GM21515 (cell line): ENCODE results near the gene CBFA2T3.

Experiments used
- ATAC-seq: cut with Tn5 transposase; IDR thresholded peaks from one replicate; pipeline ENCODE4 v1.9.1; 2021; ENCODE audit not compliant: unreplicated experiment

CBFA2T3 gene

DNA sequence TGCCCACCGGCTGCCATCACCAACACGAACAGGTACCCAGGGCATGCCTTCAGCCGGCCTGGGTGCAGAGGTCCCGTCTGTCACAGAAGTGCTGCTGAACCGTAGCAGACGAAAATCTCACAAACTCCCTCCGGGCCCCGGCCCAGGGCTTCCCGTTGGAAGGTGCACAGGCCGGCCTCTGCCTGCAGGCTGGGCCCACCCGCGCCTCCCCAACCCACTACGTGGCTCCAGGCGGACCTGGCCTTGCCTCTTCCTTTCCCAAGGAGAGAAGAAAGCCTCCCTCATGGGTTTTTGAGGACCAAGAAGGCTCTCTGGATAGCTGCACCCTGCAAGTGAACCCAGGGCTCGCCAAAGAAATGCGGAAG, 65.1 kb downstream of the CBFA2T3 start:
- ATAC-seq = no peak

DNA sequence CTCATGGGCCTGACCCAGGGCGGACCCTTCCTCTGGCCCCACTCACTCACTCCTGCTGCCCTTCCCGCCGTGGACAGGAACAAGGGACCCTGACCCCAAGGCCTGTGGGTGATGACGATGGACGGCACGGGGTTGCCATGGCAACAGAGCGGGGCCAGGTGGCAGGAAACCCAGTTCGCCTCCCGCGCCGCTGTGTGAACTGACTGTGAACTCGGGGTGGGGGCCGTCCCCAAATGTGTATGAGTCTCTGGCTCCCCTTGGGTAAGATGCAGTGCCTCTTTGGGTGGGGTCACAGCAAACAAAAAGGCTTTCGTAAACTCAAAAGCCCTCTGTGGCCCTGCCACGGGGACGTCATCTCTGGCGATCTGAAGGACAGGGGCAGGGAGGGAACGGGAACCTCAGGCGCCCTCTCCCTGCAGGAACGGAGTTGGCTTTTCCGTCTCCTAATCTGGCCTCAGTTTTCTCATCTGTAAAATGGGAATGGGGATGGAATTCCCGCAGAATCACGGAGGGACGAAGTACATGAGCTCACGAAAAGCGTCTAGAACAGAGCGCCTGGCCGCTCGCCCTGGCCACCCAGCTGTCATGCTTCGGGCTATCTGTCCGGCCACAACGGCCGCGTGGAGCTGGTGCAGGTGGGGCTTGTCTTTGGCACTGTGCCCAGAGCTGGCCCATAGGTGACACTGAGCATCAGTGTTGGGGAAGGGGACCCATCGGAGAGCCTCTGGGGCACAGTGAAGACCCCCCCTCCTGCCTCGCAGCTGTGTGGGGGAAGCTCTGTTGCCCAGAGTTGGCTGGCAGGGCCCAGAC, 65.7 kb downstream of the CBFA2T3 start:
- no peak for ATAC-seq

DNA sequence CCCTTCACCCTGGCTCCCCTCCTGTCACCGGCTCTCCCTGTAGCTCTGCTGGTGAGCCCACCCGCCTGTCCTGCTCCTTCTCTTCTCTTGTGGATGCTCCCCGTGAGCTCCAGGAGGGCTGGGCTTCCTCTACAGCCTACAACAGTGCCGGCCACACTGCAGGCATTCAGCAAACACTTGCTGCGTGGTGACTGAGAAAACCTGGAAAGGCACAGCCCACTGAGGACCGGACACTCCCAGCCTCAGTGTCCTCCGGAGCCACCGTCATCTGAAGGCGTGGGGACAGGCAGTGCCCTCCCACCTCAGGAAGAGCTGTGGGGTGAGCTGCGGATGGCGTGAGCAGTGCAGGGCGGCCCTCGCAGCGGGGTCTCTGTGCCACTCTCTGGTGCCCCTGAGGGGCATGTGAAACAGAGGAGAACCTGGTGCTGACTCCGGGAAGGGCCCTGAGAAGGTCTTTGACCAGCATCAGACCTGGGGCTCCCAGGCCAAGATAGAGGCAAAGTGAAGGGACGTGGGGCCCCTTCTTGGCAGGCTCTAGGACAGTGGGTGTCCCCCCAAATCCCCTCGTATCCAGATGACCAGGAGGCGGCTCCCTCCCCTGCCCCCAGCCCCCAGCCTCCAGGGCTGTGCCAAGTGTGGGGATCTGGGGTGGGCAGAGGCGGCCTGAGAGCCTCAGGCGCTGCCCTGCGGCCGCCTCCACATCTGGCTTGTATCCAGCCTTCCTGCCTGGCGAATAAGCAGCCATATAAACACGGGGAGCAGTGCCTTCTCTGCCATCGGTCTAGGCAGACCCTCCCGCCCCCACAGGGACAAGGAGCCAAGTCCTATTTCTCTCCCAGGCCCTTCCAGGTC, 66.5 kb downstream of the CBFA2T3 start:
- no peak for ATAC-seq

DNA sequence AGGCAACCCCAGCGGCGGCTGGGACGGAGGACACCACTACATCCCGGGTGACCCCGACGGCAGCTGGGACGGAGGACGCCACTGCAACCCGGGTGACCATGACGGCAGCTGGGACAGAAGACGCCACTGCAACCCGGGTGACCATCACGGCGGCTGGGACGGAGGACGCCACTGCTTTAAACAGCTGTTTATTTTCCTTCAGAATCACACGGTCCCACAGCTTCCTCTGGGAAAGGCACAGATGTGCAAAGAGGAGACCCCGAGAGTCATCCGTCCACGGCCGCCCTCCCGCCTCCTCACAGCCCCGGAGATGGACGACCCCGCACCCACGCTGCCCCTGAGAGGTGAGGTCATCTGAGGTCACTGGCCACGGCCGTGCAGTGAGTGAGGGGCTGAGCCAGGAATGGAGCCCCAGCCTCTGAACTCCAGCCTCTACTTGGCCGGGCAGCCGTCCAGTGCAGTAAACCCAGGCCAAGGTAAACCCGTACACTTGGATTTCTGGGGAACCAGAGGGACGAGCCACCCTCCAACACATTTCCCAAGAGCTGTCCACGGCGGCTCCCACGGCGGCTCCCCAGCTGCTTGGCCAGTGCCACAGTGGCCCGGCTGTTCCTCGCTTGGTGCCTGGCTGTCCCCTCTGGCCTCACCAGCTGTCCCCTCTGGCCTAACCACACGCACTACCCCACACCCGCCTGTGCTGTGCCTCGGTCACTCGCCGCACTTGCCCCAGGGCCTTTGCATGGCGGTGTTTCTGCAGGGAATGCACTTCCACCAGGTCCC, 67.4 kb downstream of the CBFA2T3 start:
- no peak for ATAC-seq

DNA sequence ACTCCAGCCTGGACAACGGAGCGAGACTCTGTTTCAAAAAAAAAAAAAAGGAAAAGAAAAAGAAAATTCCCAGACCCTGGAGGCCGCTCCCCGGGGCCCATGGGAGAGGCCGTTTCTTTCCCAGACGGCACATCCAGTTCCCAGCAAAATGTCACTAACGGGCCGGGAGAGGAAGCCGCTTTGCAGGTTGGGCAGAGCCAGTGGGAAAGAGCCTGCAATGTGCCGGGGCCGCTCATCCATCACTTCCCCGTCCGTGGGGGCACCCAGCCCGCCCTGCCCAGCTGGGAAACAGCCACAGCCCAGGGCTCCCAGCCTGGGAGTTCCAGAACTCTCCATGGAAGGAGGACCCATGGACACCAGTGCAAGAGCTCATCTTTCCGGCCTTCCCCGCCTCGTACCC, 68.7 kb downstream of the CBFA2T3 start:
- no peak for ATAC-seq

DNA sequence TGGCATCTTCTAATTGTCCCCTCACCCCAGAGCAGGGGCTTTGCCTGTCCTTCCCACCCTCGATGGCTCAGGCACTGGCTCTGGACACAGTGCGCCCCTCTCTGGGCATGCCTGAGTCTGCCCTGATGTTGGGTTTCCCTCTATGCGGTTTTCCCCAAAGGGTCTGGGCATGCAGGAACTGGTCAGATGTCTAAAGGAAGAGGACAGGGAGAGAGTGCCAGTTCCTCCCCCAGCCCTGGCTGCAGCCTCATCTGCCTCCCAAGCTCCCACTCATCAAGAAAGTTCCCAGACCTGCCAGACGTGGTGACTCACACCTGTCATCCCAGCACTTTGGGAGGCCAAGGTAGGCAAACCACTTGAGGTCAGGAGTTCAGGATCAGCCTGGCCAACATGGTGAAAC, 69.2 kb downstream of the CBFA2T3 start:
- ATAC-seq = no peak

DNA sequence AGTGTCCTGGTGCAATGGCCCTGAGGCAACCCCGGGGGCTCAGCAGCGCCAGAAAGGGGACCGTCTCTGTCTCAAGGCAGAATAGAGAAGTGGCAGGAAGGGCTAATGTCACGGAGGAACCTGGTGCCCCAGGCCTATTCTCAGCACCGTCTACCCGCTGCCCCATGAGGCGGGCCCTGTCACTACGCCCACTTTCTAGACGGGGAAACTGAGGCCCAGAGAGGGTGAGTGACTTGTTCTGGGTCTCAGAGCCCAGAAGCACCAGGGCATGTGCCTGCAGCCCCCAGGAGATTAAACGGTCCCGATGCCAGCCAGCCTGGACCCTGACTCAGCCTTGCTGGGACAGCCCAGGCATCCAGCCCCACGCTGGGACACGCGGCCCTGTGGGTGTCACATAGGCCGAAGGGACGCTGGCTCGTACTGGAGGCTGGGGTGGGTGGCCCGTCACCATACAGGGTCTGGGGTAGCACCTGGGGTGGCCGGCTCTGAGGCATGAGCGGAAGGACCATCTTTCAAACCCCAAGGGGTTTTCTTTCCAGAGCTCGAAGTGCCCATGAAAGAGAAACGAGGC, 70.4 kb downstream of the CBFA2T3 start:
- no peak for ATAC-seq

DNA sequence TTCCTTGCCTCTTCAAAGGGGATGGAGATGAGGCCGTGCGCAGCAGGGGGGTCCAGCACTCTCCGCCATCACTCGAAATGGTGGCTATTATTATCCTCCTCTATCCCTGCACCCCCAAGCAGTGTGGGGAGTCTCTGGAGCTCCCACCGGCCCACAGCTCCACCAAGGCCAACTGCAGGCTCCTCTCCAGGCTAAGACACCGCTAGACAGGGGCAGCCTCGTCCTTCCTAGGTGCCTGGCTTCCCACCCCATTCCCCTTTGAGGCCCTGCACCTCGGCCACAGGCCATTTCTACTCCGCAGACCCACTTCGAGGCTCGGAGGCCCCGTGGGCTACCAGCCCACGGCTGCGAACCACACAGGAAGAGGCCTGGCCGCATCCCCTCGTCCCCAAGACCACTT, 71.0 kb downstream of the CBFA2T3 start:
- ATAC-seq = no peak

DNA sequence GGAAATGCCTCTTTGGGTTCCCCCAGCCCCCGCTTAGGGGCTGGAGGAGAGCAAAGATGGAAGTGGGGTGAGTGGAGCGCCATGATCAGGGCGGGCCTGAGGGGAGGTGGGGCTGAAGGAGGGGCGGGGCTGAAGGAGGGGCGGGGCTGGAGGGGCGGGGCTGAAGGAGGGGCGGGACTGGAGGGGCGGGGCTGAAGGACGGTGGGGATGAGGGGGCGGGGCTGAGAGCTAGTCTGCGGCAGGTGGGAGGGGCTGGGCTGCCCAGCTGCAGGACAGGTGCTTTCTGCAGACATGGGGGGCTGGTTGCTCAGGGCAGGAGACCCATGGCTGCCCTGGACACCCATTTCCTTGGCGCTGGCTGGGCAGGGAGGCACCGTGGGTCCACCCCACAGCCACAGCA, 71.4 kb downstream of the CBFA2T3 start:
- no peak for ATAC-seq

DNA sequence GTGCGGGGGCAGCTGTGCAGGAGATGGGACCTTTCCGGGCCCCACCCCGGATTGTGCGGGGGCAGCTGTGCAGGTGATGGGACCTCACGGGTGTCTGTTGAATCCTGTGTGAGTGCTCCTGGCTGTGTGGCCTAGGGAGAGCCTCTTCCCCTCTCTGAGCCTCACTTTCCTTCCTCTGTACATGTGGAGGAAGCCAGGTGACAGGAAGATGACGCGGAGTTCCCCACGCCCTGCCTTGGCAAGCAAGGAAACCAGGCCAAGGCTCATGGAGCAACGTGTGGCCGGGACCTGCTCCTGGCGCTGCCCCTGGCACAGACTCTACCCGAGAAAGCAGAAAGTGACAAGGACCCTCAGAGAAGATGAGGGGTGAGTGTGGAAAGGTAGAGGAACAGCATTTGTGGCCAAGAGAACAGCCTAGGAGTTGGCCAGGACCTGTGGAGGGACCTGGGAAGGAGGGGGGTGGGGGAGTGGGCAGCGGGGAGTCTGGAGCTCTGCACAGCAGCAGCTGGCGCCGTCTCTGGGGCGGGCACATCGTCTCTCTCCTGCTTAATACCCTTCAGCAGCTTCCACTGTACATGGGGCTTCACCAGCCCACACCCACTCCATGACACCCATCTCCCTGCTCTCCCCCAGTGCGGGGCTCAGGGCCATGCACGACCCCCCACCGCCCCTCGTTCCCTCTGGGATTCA, 72.2 kb downstream of the CBFA2T3 start:
- ATAC-seq = no peak

DNA sequence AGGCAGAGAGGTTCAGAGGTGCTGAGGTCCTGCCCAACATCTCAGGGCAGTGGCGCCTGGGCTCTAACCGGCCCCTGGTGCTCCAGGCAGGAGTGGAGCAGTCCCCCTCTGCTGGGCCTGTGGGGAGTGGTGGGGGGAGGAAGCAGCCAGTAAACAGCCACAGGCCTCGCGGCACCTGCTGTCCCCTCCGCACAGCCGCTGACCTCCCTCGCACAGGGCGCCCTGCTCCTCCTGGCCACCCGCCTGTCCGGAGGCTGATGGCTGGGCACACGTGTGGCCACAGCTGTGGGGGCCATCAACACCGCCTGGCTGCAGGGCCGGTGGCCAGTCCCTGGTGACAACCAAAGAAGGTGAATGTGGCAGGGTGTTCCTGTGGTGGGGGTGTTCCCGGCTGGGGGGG, 73.7 kb downstream of the CBFA2T3 start:
- no peak for ATAC-seq

DNA sequence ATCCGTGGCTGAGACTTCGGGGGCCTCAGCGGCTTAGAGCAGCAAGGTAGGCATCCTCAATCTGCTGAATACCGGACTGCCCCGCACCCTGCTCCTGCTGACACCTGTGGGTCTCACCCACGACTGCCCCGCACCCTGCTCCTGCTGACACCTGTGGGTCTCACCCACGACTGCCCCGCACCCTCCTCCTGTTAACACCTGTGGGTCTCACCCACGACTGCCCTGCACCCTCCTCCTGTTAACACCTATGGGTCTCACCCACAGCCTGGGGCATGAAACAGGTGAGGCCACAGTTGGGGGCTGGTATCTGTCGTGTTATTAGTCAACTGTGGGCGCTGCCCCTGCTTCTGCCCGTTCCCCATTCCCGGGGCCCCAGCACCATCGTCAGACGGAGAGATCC, 74.3 kb downstream of the CBFA2T3 start:
- no peak for ATAC-seq

DNA sequence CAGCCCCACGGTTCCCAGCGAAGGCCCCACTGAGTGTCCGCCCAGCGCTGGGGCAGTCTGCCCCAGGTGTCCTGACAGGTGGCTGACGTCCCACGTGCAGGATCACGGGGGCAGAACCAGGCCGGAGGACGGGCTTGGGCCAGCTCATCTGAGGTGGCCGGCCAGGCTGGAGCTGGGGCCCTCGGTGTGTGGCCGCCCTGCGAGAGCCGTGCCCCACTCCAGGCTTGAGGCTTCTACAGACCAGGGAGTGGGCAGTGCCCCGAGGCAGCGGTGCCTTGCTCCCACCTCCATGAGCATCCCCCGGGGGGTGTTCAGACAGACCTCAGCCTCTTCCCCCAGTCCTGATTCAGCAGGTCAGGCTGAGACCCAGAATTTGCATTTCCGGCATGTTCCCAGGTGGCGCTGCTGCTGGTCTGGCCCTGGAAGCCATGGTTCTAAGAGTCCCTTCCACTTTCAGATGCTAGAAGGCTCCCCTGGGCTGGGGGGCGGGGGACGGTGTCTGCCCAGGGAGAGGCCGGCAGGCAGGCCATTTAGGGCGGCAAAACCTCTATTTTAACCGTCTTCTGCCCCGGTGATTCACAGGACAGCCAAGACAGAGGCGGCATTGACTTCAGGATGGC, 75.2 kb downstream of the CBFA2T3 start:
- ATAC-seq = no peak

DNA sequence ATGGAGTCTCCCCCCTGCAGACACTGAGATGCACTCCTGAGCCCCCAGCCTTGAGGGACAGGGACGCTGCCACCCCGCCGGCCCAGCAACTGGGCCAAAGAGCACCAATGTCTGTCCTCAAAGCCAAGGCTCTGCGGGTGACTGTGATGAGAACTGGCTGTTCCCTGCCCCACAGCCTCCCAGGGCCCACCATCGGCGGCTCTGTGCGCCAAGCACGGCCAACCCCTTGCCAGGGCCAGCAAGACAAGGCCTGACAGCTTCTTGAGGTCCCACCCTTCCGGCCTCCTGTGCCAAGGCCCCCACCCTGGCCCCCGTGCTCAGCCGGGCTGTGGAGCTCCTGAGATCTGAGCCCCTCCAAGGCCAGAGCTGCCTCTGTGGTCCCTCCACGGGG, 76.3 kb downstream of the CBFA2T3 start:
- no peak for ATAC-seq

DNA sequence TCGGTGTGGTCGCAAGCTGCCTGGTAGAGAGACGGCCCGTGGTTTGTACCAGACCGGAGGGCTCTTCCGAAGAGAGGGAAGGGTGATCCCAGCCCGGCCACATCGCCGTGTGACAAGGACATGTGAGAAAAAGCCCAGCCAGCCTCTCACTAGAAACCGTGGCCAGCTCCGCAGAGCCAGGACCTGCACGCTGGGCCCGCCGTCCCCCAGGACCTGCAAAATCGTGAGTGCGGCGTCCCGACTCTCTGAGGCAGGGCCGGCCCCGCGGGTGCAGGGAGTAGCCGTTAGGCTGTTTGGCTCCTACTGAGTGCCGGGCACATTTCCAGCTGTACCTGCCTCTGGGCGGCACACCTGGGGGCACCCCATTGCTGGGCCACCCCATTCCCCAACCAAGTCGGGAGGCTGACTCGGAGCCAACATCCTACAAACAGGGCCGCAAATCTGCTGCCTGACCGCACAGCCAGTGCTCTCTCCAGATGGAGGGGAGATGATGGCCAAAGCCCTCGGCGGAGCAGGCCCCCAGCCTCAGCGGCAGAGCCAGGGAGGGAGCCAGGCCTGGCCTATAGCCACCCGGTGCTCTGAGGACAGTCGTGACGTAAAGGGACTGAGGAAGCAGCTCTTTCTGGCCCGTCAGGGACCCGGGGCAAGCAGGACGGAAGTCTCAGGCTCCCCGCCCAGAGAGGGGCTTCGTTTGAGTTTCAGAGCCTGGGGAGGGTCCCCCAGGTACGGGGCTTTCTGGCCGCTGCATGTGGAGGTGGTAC, 76.9 kb downstream of the CBFA2T3 start:
- ATAC-seq = no peak

DNA sequence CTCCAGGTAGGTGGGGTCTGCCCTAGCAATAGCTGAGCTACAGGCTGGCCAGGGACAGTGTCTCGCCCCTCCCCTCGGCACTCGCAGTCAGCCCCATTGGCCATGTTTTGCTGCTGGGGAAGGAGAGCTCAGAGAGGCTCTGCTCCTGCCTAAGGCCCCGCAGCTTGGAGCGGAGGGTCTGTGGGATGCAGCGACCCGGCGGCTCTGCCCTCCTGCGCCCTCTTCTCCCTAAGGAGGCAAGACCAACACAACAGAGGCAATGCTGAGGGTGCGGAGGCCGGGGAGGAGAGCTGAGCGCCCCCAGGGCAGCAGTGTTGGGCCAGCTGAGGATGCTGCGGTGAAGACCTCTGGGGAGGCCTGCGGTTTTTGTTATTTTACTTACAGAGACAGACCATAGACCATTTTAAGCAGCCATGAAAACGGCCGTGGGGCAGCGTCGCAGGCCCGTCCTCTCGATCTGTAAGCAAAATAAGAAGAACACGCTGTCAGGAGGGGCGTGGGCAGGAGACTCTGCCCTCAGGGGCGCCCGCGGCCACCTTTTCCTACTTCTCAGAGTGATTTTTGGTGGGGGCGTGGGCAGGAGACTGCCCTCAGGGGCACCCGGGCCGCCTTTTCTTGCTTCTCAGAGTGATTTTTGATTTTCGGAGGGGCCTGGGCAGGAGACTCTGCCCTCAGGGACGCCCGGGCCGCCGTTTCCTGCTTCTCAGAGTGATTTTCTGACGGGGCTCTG, 79.1 kb downstream of the CBFA2T3 start:
- ATAC-seq = no peak

DNA sequence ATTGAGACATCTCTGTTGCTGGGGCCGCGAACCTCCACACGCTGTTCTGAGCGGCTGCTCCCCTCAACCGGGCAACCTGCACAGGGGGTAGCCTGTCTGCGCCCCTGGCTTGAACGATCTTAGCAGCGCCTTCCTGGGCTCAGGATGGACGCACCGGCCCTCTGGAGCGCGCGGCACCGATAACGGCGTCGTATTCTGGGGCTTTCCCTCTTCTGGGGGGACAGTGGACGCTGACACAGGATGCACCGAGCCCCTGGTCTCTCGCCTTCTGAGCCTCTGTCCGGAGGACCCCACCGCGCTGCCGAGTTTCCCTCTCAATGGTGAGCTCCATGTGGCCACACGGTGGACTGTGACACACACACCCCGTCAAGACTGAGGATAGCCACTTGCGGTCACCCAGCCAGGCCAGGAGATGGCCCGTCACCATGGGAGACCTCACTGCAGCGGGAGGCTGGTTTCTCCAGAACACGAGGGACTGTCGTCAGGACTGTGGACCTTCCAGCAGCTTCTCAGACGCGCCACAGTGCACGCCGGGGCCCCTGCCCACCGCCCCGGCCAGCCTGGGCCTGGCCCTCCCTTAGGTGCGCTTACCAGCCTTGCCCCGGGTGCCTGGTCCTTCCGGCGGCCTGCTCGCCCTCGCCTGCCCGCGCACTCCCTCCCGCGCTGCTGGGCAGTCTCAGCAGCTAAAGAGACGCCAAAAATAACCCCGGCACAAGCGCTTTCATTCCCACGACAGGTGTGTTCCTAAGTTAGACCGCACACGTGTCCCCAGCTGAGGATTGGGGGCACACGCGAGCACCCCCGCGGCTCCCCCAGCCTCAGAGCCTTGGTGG, 80.6 kb downstream of the CBFA2T3 start:
- no peak for ATAC-seq

DNA sequence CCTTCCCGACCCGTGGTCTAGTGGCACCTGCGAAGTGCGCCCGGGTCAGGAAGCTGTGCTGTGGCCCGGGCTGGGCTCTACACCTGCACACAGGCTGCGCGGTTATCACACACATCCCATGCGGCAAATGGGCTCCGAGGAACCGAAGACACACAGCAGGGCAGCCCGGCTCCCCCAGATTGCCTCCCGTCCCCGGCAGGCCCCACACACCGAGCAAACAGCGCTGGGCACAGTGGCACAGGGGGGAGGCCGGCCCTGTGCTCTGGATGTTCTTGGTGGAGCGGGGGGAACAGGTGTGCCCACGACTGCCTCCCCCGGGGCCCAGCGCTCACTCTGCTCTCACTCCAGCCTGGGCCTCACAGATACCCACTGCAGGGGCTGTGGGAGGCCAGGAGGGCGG, 81.7 kb downstream of the CBFA2T3 start:
- no peak for ATAC-seq
